GM18505 (cell line): ENCODE data around the gene NEU1.
"Not testable (repeated sequence)": the region's sequence is repeated elsewhere in the genome, so short reads cannot be mapped to it uniquely, and the experiment has no call there.

Experiments
- ATAC-seq: cut with Tn5 transposase; IDR thresholded peaks from one replicate; pipeline ENCODE4 v1.9.1; 2021; ENCODE audit not compliant: unreplicated experiment
- POLR2A ChIP-seq: IDR thresholded peaks from 4 replicates; pipeline ENCODE4 v1.6.1; 2011; ENCODE audit warnings: borderline replicate concordance; ENCODE audit not compliant: insufficient read depth, insufficient read length; ENCODE audit errors: extremely low read depth

Gene NEU1

GRCh38 chr6:31874836-31875572 lies 12.4 kb upstream of the NEU1 start:
- ATAC-seq = no peak
- no peak for TF ChIP-seq POLR2A

- TF ChIP-seq POLR2A = no peak
- no peak for ATAC-seq
These were observed 11.6 kb upstream of the NEU1 start for GRCh38 chr6:31874084-31874670.

GRCh38 chr6:31871046-31871659 lies 8.5 kb upstream of the NEU1 start:
- ATAC-seq = no peak
- TF ChIP-seq POLR2A = no peak

- ATAC-seq = no peak
- no peak for TF ChIP-seq POLR2A
These were observed 7.8 kb upstream of the NEU1 start for GRCh38 chr6:31870385-31870921.

- ATAC-seq = no peak
- no peak for TF ChIP-seq POLR2A
These were observed 6.7 kb upstream of the NEU1 start for GRCh38 chr6:31869343-31869742.

GRCh38 chr6:31868658-31868971 lies 6.0 kb upstream of the NEU1 start:
- not testable (repeated sequence) for ATAC-seq

- no peak for TF ChIP-seq POLR2A
- ATAC-seq = no peak
These were observed 2.8 kb upstream of the NEU1 start for GRCh38 chr6:31865205-31866118.

- ATAC-seq = no peak
- TF ChIP-seq POLR2A = no peak
These were observed 2.2 kb upstream of the NEU1 start for GRCh38 chr6:31864818-31865204.

GRCh38 chr6:31864123-31864562 lies 1.5 kb upstream of the NEU1 start:
- ATAC-seq = not testable (repeated sequence)

GRCh38 chr6:31861919-31862343 lies 690 bp downstream of the NEU1 start:
- no peak for TF ChIP-seq POLR2A
- no peak for ATAC-seq

- ATAC-seq = no peak
- TF ChIP-seq POLR2A = no peak
These were observed 1.5 kb downstream of the NEU1 start for GRCh38 chr6:31861150-31861549.

GRCh38 chr6:31860349-31860748 lies 2.3 kb downstream of the NEU1 start:
- TF ChIP-seq POLR2A = no peak
- ATAC-seq = no peak

GRCh38 chr6:31859923-31860322 lies 2.7 kb downstream of the NEU1 start:
- ATAC-seq = no peak
- TF ChIP-seq POLR2A = no peak
